Panc1 (cell line): ENCODE data around the gene LRP1B. TPM values are rescaled to one million over a fixed set of nuclear protein-coding genes. Genes with fewer than 3 reads are reported as not detected.

Source experiments
- ATAC-seq: fragments of 200-7000 bp; cut with Tn5 transposase; 2 replicates; pipeline ENCODE4 v1.9.1; 2020; ENCODE audit warnings: mild to moderate bottlenecking, moderate library complexity
- BruUV-seq: library from RNA; stranded (reverse); fragments of 400-500 nt; replicated peaks from 2 replicates; lab custom pipeline; 2021; lab: Mats Ljungman, UMichigan
- CTCF ChIA-PET: fragments of 300-600 bp; sonication (Branson Sonifier 250); formaldehyde crosslinking; loops from one replicate; lab custom pipeline; 2022; ENCODE audit warnings: antibody characterized with exemption; lab: Charles Lee
- POLR2A ChIA-PET: fragments of 300-600 bp; sonication (Branson Sonifier 250); formaldehyde crosslinking; loops from one replicate; lab custom pipeline; 2022; ENCODE audit warnings: antibody characterized with exemption; lab: Charles Lee
- DNase-seq: peaks from one replicate; pipeline ENCODE4 v3.0.0-alpha.2; 2010; ENCODE audit warnings: low read depth, low spot score
- H3K27ac ChIP-seq: 2 replicates; pipeline ENCODE4 v1.5.1; 2011; ENCODE audit warnings: mild to moderate bottlenecking, low read length, inconsistent platforms
- H3K27me3 ChIP-seq: fragments of 200-500 bp; sonication (Bioruptor generic); 2 replicates; pipeline ENCODE4 v1.6.0; 2014; ENCODE audit warnings: low read length, inconsistent platforms; ENCODE audit not compliant: control insufficient read depth, insufficient read depth
- H3K36me3 ChIP-seq: fragments of 200-500 bp; sonication (Bioruptor generic); 2 replicates; pipeline ENCODE4 v1.5.1; 2014; ENCODE audit warnings: inconsistent platforms, mild to moderate bottlenecking, low read length, moderate library complexity; ENCODE audit not compliant: control insufficient read depth, insufficient read depth
- H3K4me1 ChIP-seq: 2 replicates; pipeline ENCODE4 v1.5.1; 2011; ENCODE audit warnings: inconsistent platforms, mild to moderate bottlenecking, low read length, moderate library complexity; ENCODE audit not compliant: control insufficient read depth, insufficient read depth
- H3K4me3 ChIP-seq, 2 experiments: 2 replicates each; pipeline ENCODE4 v1.5.1; 2011 to 2012; ENCODE audit warnings: low read depth in 2 of 2, low read length in 2 of 2, mild to moderate bottlenecking in 2 of 2, inconsistent platforms in 1 of 2, moderate library complexity in 1 of 2
- H3K9me3 ChIP-seq: fragments of 200-500 bp; sonication (Bioruptor generic); 2 replicates; pipeline ENCODE4 v1.5.1; 2014; ENCODE audit warnings: low read depth, mild to moderate bottlenecking, inconsistent platforms, low read length, moderate library complexity; ENCODE audit not compliant: control insufficient read depth, insufficient read depth
- POLR2AphosphoS5 ChIP-seq: IDR thresholded peaks from 2 replicates; pipeline ENCODE4 v1.6.1; 2012; ENCODE audit warnings: mild to moderate bottlenecking, low read depth, low read length, moderate library complexity
- SIN3A ChIP-seq: IDR thresholded peaks from 2 replicates; pipeline ENCODE4 v1.6.1; 2012; ENCODE audit warnings: low read depth, mild to moderate bottlenecking, low read length, moderate library complexity, borderline replicate concordance; ENCODE audit not compliant: insufficient read depth
- TCF7L2 ChIP-seq: IDR thresholded peaks from 2 replicates; pipeline ENCODE4 v1.6.1; 2011; ENCODE audit warnings: mild to moderate bottlenecking, low read depth, low read length, inconsistent platforms
- in situ Hi-C: cut with HindIII; loops from 2 replicates; pipeline ENCODE4 v1.10.0; 2016; ENCODE audit warnings: low sequenced_read_pairs, low pct_unique_long_range_greater_than_20kb
- intact Hi-C: fragments of 100-400 bp; cut with micrococcal nuclease; formaldehyde crosslinking; loops from one replicate; pipeline ENCODE4 v1.10.0; 2022; ENCODE audit not compliant: unreplicated experiment
- total RNA-seq: library from RNA; stranded (reverse); gene quantifications from one replicate; pipeline ENCODE4 v1.2.1, GENCODE V29; 2021; ENCODE audit not compliant: unreplicated experiment
- TF ChIP-seq, protein P1 (sequence below): fragments of 450-650 bp; IDR thresholded peaks from 2 replicates; pipeline ENCODE4 v1.5.1; 2017; ENCODE audit warnings: mild to moderate bottlenecking
- TF ChIP-seq, protein P2 (sequence below), 2 experiments: IDR thresholded peaks; 2 replicates each; pipeline ENCODE4 v1.6.1; 2011 to 2012; ENCODE audit warnings: low read depth in 2 of 2, control low read depth in 1 of 2, low read length in 1 of 2, mild to moderate bottlenecking in 1 of 2, moderate library complexity in 1 of 2; ENCODE audit not compliant: insufficient read depth in 1 of 2

LRP1B gene
- total RNA-seq, 1 experiment from 2014 or later, result 0.54 TPM

DNA sequence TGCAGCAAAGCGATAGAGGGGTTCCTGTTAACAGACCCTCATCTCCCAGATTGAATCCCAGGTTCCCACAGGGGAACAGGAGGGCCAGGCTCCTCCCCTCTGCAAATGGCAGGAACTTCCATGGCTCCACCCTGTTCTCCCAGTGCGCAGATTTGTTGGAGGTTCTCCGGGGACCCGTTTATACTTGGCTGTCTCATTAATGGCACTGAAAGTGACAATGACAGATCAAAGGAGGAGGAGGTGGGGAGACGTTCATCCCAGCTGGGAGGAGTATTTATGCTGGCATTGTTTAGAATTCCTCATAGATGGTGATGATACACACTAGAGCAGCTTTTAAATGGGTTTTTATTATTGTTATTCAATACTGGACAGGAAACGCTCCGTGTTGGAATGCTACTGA lies 186.9 kb downstream of the LRP1B start:
- ATAC-seq (no peak), DNase-seq (no peak)
- no peak overlapping the region for H3K4me3 ChIP-seq
- TF ChIP-seq TCF7L2 (no peak), SIN3A (no peak), POLR2AphosphoS5 (no peak)
- TF ChIP-seq, protein P1, sequence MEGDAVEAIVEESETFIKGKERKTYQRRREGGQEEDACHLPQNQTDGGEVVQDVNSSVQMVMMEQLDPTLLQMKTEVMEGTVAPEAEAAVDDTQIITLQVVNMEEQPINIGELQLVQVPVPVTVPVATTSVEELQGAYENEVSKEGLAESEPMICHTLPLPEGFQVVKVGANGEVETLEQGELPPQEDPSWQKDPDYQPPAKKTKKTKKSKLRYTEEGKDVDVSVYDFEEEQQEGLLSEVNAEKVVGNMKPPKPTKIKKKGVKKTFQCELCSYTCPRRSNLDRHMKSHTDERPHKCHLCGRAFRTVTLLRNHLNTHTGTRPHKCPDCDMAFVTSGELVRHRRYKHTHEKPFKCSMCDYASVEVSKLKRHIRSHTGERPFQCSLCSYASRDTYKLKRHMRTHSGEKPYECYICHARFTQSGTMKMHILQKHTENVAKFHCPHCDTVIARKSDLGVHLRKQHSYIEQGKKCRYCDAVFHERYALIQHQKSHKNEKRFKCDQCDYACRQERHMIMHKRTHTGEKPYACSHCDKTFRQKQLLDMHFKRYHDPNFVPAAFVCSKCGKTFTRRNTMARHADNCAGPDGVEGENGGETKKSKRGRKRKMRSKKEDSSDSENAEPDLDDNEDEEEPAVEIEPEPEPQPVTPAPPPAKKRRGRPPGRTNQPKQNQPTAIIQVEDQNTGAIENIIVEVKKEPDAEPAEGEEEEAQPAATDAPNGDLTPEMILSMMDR, result no peak
- TF ChIP-seq, protein P2, sequence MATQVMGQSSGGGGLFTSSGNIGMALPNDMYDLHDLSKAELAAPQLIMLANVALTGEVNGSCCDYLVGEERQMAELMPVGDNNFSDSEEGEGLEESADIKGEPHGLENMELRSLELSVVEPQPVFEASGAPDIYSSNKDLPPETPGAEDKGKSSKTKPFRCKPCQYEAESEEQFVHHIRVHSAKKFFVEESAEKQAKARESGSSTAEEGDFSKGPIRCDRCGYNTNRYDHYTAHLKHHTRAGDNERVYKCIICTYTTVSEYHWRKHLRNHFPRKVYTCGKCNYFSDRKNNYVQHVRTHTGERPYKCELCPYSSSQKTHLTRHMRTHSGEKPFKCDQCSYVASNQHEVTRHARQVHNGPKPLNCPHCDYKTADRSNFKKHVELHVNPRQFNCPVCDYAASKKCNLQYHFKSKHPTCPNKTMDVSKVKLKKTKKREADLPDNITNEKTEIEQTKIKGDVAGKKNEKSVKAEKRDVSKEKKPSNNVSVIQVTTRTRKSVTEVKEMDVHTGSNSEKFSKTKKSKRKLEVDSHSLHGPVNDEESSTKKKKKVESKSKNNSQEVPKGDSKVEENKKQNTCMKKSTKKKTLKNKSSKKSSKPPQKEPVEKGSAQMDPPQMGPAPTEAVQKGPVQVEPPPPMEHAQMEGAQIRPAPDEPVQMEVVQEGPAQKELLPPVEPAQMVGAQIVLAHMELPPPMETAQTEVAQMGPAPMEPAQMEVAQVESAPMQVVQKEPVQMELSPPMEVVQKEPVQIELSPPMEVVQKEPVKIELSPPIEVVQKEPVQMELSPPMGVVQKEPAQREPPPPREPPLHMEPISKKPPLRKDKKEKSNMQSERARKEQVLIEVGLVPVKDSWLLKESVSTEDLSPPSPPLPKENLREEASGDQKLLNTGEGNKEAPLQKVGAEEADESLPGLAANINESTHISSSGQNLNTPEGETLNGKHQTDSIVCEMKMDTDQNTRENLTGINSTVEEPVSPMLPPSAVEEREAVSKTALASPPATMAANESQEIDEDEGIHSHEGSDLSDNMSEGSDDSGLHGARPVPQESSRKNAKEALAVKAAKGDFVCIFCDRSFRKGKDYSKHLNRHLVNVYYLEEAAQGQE (IDR thresholded peaks at IDR 0.05; ENCODE audit: insufficient read depth in 1 of 2, low read depth in 2 of 2, low read length in 1 of 2), result no peak
- intact Hi-C loops, result no loop called here
- POLR2A ChIA-PET, result no interaction called here
- H3K36me3 ChIP-seq, result no peaks in the 10 kb centered on the region
- no TSS peak for BruUV-seq
- no peaks in the 10 kb centered on the region for H3K4me1 ChIP-seq
- H3K9me3 ChIP-seq, result no peaks in the 10 kb centered on the region
- H3K27me3 ChIP-seq, result no peaks in the 10 kb centered on the region
- in situ Hi-C loops, result no loop called here
- no peak overlapping the region for H3K27ac ChIP-seq
- CTCF ChIA-PET, result no interaction called here

DNA sequence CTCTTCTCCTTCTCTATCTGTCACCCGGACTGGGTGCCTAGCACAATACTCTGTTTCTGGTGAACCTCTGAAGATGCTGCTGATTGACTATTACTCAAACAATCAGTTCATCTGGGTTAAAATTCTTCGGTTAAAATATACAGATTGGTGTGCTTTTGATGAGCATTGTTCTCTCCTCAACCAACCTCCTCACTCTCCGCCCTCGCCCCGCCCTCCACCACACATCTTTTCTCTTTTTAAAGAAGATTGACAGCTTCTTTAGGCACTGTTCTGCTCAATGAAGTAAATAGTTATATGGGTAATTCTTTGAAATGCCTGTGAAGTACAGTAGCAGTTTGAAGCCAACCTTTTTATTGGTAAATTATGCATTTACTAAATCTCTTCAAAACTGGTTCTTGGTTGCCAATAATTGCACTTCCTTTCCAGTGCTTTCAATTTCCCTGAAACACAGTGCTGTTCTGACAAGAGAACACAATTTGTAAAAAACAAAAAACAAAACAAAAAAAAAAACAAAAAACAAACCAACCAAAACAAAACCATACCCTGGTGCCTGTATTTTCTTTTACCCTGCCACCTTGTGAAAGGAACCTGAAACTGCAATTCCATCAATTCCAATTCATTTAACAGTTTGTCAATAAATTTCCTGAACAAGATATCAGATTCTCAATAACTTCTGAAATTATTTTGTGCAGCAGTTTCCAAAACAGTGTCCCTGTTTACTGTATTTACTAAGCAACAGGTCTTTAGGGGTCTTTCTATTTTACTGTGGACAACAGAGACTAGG lies 188.6 kb downstream of the LRP1B start:
- Histone ChIP-seq H3K27me3 (no peaks in the 10 kb centered on the region), H3K36me3 (no peaks in the 10 kb centered on the region), H3K27ac (no peak overlapping the region), H3K4me1 (no peaks in the 10 kb centered on the region), H3K4me3 (no peak overlapping the region), H3K9me3 (peaks cover 7% of the 10 kb centered on the region)
- BruUV-seq, result no TSS peak
- intact Hi-C loops, result no loop called here
- ATAC-seq, result no peak
- no peak for DNase-seq
- in situ Hi-C loops, result no loop called here
- ChIA-PET CTCF (no interaction called here), POLR2A (no interaction called here)
- no peak for TF ChIP-seq POLR2AphosphoS5
- TF ChIP-seq, protein P1, result peak; percentile 33; the same call in 1 of the 2 replicates
